ENCODE results near the gene VIPR1. TPM values are rescaled to one million over a fixed set of nuclear protein-coding genes. Genes with fewer than 3 reads are reported as not detected.

VIPR1 gene
- total and polyA plus RNA-seq, 2 experiments from 2014 or later = not detected

GRCh38 chr3:42520336-42520735 lies 17.9 kb downstream of the VIPR1 start:
- H3K4me1 ChIP-seq (ENCODE audit: insufficient read depth) = no peaks in the 10 kb centered on the region
- WGBS, 2 experiments (ENCODE audit: low coverage in 1 of 2, low lambda C conversion rate in 2 of 2, missing lambda C conversion rate in 2 of 2) = 40 to 49% methylated on average over 4 of the region's 4 CpGs
- TF ChIP-seq EZH2phosphoT487 (IDR thresholded peaks at IDR 0.05; ENCODE audit: insufficient read depth, low read depth) = no peak
- no peak for TF ChIP-seq EZH2 (IDR thresholded peaks at IDR 0.05; ENCODE audit: insufficient read depth, poor library complexity, severe bottlenecking)
- H3K79me2 ChIP-seq (ENCODE audit: insufficient read depth) = no peaks in the 10 kb centered on the region
- no peaks in the 10 kb centered on the region for H4K20me1 ChIP-seq (ENCODE audit: insufficient read depth)
- no peak for DNase-seq
- H3K27me3 ChIP-seq (replicated peaks; ENCODE audit: insufficient read depth) = no peaks in the 10 kb centered on the region
- H3F3A ChIP-seq (ENCODE audit: insufficient read depth) = no peaks in the 10 kb centered on the region
- no peaks in the 10 kb centered on the region for H3K9me3 ChIP-seq (ENCODE audit: low read depth)
- no peaks in the 10 kb centered on the region for H3K9me2 ChIP-seq (ENCODE audit: insufficient read depth)
- H3K4me2 ChIP-seq (ENCODE audit: unreplicated experiment) = no peak overlapping the region
- H3K4me3 ChIP-seq = no peak overlapping the region
- in situ Hi-C loops (cut with MboI) = no loop called here
- no peak overlapping the region for H3K9ac ChIP-seq
- H2AFZ ChIP-seq = no peak overlapping the region
- no peaks in the 10 kb centered on the region for H3K36me3 ChIP-seq (ENCODE audit: low read depth)
- no peak overlapping the region for H3K27ac ChIP-seq

- Histone ChIP-seq H3K4me1 (ENCODE audit: insufficient read depth) (no peaks in the 10 kb centered on the region), H3K9ac (no peak overlapping the region), H3K4me2 (ENCODE audit: unreplicated experiment) (no peak overlapping the region), H3K4me3 (no peak overlapping the region), H3K9me2 (ENCODE audit: insufficient read depth) (no peaks in the 10 kb centered on the region), H2AFZ (no peak overlapping the region), H3K79me2 (ENCODE audit: insufficient read depth) (no peaks in the 10 kb centered on the region), H3K9me3 (ENCODE audit: low read depth) (no peaks in the 10 kb centered on the region), H3K36me3 (ENCODE audit: low read depth) (no peaks in the 10 kb centered on the region), H3K27me3 (replicated peaks; ENCODE audit: insufficient read depth) (no peaks in the 10 kb centered on the region), H4K20me1 (ENCODE audit: insufficient read depth) (no peaks in the 10 kb centered on the region), H3K27ac (no peak overlapping the region), H3F3A (ENCODE audit: insufficient read depth) (no peaks in the 10 kb centered on the region)
- TF ChIP-seq EZH2 (IDR thresholded peaks at IDR 0.05; ENCODE audit: insufficient read depth, poor library complexity, severe bottlenecking) (no peak), EZH2phosphoT487 (IDR thresholded peaks at IDR 0.05; ENCODE audit: insufficient read depth, low read depth) (no peak)
- in situ Hi-C loops (cut with MboI) = no loop called here
- no peak for DNase-seq
- WGBS, 2 experiments (ENCODE audit: low coverage in 1 of 2, low lambda C conversion rate in 2 of 2, missing lambda C conversion rate in 2 of 2) = 71 to 76% methylated on average over 4 of the region's 4 CpGs
Observed at GRCh38 chr3:42520906-42521305, 18.5 kb downstream of the VIPR1 start.

DNA sequence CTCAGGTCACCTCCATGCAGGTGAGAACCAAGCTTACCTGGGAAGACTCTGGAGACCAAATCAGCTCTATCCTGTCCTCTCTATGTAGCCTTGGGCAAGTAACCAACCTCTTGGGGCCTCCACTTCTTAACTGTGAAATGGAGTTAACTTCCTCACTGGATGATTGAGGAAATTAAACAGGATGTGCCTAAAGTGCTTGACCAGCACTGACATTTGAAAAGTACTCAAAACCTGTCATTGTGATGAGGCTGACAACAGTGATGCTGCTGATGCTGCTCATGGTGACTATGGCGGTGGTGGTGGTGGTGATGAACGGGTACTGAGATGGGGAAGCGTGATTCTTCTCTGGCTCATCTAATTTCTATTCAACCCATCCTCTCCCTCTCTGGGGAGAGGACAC lies 22.3 kb downstream of the VIPR1 start:
- Histone ChIP-seq H3K4me3 (no peak overlapping the region), H3K27ac (no peak overlapping the region), H3K9ac (no peak overlapping the region), H3F3A (ENCODE audit: insufficient read depth) (no peaks in the 10 kb centered on the region), H4K20me1 (ENCODE audit: insufficient read depth) (no peaks in the 10 kb centered on the region), H3K9me2 (ENCODE audit: insufficient read depth) (no peaks in the 10 kb centered on the region), H3K79me2 (ENCODE audit: insufficient read depth) (no peaks in the 10 kb centered on the region), H3K9me3 (ENCODE audit: low read depth) (no peaks in the 10 kb centered on the region), H3K4me1 (ENCODE audit: insufficient read depth) (no peaks in the 10 kb centered on the region), H3K4me2 (ENCODE audit: unreplicated experiment) (no peak overlapping the region), H3K27me3 (replicated peaks; ENCODE audit: insufficient read depth) (no peaks in the 10 kb centered on the region), H2AFZ (no peak overlapping the region), H3K36me3 (ENCODE audit: low read depth) (no peaks in the 10 kb centered on the region)
- DNase-seq = no peak
- in situ Hi-C loops (cut with MboI) = no loop called here
- TF ChIP-seq EZH2 (IDR thresholded peaks at IDR 0.05; ENCODE audit: insufficient read depth, poor library complexity, severe bottlenecking) (no peak), EZH2phosphoT487 (IDR thresholded peaks at IDR 0.05; ENCODE audit: insufficient read depth, low read depth) (no peak)
- 81 to 87% methylated on average over 3 of the region's 3 CpGs for WGBS, 2 experiments (ENCODE audit: low coverage in 1 of 2, low lambda C conversion rate in 2 of 2, missing lambda C conversion rate in 2 of 2)

DNA sequence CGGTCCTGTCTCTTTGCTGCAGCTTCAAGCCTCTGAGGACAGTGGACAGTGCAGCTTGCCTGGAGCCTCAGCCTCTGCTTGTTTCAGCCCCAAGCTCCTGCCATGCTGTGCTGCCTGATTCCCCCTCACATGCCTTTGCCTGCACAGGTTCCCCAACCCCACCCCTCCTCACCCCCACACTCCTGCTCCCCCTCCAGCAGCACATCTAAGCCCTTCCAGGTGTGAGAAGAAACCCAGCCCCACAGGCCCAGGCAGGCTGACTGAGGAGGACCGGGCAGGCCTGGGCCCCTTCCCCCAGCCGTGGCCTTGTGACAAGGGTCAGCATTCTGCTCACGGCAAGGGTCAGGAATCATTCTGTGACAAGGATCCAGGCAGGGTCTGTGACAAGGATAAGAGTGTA lies 22.8 kb downstream of the VIPR1 start:
- H3F3A ChIP-seq (ENCODE audit: insufficient read depth) = no peaks in the 10 kb centered on the region
- no peak overlapping the region for H2AFZ ChIP-seq
- H3K4me3 ChIP-seq = no peak overlapping the region
- no peak overlapping the region for H3K4me2 ChIP-seq (ENCODE audit: unreplicated experiment)
- in situ Hi-C loops (cut with MboI) = no loop called here
- no peaks in the 10 kb centered on the region for H3K27me3 ChIP-seq (replicated peaks; ENCODE audit: insufficient read depth)
- no peak overlapping the region for H3K27ac ChIP-seq
- no peak for TF ChIP-seq EZH2phosphoT487 (IDR thresholded peaks at IDR 0.05; ENCODE audit: insufficient read depth, low read depth)
- no peak for TF ChIP-seq EZH2 (IDR thresholded peaks at IDR 0.05; ENCODE audit: insufficient read depth, poor library complexity, severe bottlenecking)
- no peaks in the 10 kb centered on the region for H3K36me3 ChIP-seq (ENCODE audit: low read depth)
- DNase-seq = no peak
- WGBS, 2 experiments (ENCODE audit: low coverage in 1 of 2, low lambda C conversion rate in 2 of 2, missing lambda C conversion rate in 2 of 2) = 72 to 80% methylated on average over 4 of the region's 4 CpGs
- no peaks in the 10 kb centered on the region for H4K20me1 ChIP-seq (ENCODE audit: insufficient read depth)
- H3K9me2 ChIP-seq (ENCODE audit: insufficient read depth) = no peaks in the 10 kb centered on the region
- H3K9me3 ChIP-seq (ENCODE audit: low read depth) = no peaks in the 10 kb centered on the region
- H3K9ac ChIP-seq = no peak overlapping the region
- H3K4me1 ChIP-seq (ENCODE audit: insufficient read depth) = no peaks in the 10 kb centered on the region
- no peaks in the 10 kb centered on the region for H3K79me2 ChIP-seq (ENCODE audit: insufficient read depth)

- H3K27ac ChIP-seq = no peak overlapping the region
- 67 to 77% methylated on average over 12 to 13 of the region's 13 CpGs for WGBS, 2 experiments (ENCODE audit: low coverage in 1 of 2, low lambda C conversion rate in 2 of 2, missing lambda C conversion rate in 2 of 2)
- no peaks in the 10 kb centered on the region for H3K36me3 ChIP-seq (ENCODE audit: low read depth)
- H3K4me2 ChIP-seq (ENCODE audit: unreplicated experiment) = no peak overlapping the region
- H4K20me1 ChIP-seq (ENCODE audit: insufficient read depth) = no peaks in the 10 kb centered on the region
- no peaks in the 10 kb centered on the region for H3K27me3 ChIP-seq (replicated peaks; ENCODE audit: insufficient read depth)
- H3K79me2 ChIP-seq (ENCODE audit: insufficient read depth) = no peaks in the 10 kb centered on the region
- no peak for DNase-seq
- no peak for TF ChIP-seq EZH2phosphoT487 (IDR thresholded peaks at IDR 0.05; ENCODE audit: insufficient read depth, low read depth)
- no peak for TF ChIP-seq EZH2 (IDR thresholded peaks at IDR 0.05; ENCODE audit: insufficient read depth, poor library complexity, severe bottlenecking)
- no peaks in the 10 kb centered on the region for H3K4me1 ChIP-seq (ENCODE audit: insufficient read depth)
- no peaks in the 10 kb centered on the region for H3K9me3 ChIP-seq (ENCODE audit: low read depth)
- H3K9ac ChIP-seq = no peak overlapping the region
- no peaks in the 10 kb centered on the region for H3K9me2 ChIP-seq (ENCODE audit: insufficient read depth)
- in situ Hi-C loops (cut with MboI) = no loop called here
- no peak overlapping the region for H2AFZ ChIP-seq
- no peaks in the 10 kb centered on the region for H3F3A ChIP-seq (ENCODE audit: insufficient read depth)
- H3K4me3 ChIP-seq = no peak overlapping the region
Observed at GRCh38 chr3:42525736-42526345, 23.4 kb downstream of the VIPR1 start.

Data from GM23248 (cell line).